Measurements from ENCODE around the gene NOC4L.
A peak's percentile ranks its signal among the peaks of the same experiment; 100 is the strongest.
"Not testable (repeated sequence)": the region's sequence is repeated elsewhere in the genome, so short reads cannot be mapped to it uniquely, and the experiment has no call there.

The NOC4L gene

GRCh38 chr12:132144810-132145168, 532 bp downstream of the NOC4L start:
- DNase-seq, result no peak

GRCh38 chr12:132145334-132145733, 1.1 kb downstream of the NOC4L start:
- DNase-seq, result peak; percentile 19

- DNase-seq, result peak; percentile 9
Observed at GRCh38 chr12:132146098-132146497, 1.8 kb downstream of the NOC4L start.

GRCh38 chr12:132146772-132147422, 2.6 kb downstream of the NOC4L start:
- DNase-seq, result peak; percentile 21

GRCh38 chr12:132147423-132148367, 3.4 kb downstream of the NOC4L start:
- DNase-seq, result peak; percentile 21

- no peak for DNase-seq
Observed at GRCh38 chr12:132148368-132149045, 4.2 kb downstream of the NOC4L start.

GRCh38 chr12:132149526-132149925, 5.3 kb downstream of the NOC4L start:
- DNase-seq, result not testable (repeated sequence)

GRCh38 chr12:132150780-132151144, 6.5 kb downstream of the NOC4L start:
- no peak for DNase-seq

GRCh38 chr12:132151145-132151765, 7.0 kb downstream of the NOC4L start:
- DNase-seq, result no peak

- DNase-seq, result no peak
Observed at GRCh38 chr12:132151766-132152410, 7.6 kb downstream of the NOC4L start.

- DNase-seq, result no peak
Observed at GRCh38 chr12:132152411-132152821, 8.2 kb downstream of the NOC4L start.

GRCh38 chr12:132152953-132153352, 8.7 kb downstream of the NOC4L start:
- DNase-seq, result no peak

- peak; percentile 86 for DNase-seq
Observed at GRCh38 chr12:132153501-132154340, 9.5 kb downstream of the NOC4L start.

- DNase-seq, result no peak
Observed at GRCh38 chr12:132154341-132154761, 10.1 kb downstream of the NOC4L start.

GRCh38 chr12:132154941-132155770, 10.9 kb downstream of the NOC4L start:
- DNase-seq, result no peak

- no peak for DNase-seq
Observed at GRCh38 chr12:132155771-132156572, 11.7 kb downstream of the NOC4L start.

GRCh38 chr12:132156573-132157325, 12.5 kb downstream of the NOC4L start:
- DNase-seq, result no peak

- DNase-seq, result no peak
Observed at GRCh38 chr12:132157733-132158409, 13.6 kb downstream of the NOC4L start.

Measured in right hindlimb (tissue), 1 donor.